ENCODE data around the gene SMAD1.

SMAD1 gene

DNA sequence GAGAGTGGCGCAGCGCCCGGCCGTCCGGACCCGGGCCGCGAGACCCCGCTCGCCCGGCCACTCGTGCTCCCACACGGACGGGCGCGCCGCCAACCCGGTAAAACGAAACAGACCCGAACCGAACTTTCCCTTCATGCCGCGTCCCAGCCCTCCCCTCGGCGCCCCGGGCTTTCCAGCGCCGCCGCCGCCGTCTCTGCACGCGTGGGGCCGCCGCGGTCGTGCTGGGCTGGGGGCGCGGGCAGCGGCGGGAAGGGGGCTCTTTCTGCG is 222 bp downstream of the SMAD1 start:
- TF ChIP-seq CTCF (IDR thresholded peaks at IDR 0.05), result no peak

DNA sequence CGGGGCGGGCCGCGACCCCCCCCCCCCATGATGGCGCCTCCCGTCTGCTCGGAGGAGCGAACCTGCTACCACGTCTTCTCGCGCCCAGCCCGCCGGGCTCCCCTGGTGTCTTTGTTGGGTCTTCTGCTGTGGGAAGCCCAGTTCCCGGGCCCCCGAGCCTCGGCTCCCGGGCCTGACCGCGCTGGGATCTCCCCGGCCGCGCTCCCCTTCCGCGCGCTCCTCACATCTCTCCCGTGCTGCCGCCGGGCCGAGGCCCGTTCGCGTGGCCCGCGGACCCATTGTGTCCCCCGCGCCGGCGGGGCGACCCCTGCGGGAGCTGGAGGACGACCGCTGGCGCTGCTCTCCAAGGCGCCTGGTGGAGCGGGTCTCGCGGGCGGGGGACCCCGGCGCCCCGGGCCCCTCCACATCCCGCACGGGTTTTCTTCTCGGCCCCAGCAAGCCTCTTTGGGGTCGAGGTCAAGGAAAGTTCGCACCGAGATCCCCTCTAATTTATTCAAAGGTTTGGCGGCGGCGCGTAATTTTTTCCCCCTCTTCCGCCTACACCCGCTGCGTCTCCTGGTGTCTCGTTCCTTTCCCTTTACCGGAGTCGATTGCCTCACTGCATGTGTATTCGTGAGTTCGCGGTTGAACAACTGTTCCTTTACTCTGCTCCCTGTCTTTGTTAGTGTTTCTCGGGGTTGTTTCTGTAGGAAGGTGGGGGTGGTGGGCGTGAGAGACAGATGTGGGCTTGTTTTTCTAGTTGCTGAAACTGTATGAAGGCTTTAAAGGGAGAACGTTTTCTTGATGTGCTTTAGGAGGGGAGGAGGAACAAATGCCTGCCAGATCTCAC is 770 bp downstream of the SMAD1 start:
- TF ChIP-seq CTCF (IDR thresholded peaks at IDR 0.05), result no peak

DNA sequence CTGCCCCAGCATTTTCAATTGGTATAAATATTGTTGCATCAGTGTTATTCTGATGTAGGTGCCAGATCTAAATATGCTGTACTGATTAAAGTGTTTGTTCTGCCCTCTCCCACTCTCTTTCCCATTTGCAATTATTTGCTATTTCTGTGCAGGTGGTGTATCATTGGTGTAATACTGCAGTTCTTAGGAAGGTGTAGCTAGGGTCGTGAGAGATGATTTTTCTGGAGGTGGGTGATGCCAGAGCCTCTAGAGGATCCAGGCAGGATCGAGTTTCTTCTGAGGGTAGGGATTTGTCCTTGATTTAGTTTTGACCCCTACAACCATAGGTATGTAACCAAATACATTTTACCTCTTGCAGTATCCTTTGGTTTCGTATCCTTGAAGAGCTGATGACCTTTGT is 1.9 kb downstream of the SMAD1 start:
- TF ChIP-seq CTCF (IDR thresholded peaks at IDR 0.05), result no peak

DNA sequence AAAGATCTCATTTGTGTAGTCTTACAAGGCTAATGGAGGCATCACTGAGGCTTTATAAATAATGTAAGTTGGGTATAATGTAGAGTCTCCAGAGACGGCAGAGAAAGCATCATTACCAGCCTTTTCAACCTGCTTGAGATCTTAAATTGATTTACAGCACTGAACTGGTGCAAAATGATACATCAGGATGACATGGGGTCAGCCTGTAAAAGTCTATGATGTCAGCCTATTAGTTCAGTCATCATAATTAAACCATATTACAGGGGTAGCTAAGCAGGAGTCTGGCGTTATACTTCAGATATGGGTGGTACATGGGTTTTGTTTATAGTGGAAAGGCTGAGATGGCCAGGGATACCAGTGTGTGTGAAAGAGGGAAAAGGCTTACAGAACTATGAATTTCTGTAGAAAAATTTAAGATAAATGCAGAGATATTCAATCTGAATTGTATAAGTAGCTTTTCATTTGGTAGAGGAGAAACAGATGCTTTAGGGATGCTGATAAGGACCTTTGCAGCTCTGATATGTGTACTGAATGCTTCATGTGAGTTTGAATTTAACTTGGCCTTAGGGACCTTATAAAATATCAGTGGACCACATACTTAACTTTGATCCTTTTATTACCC is 2.7 kb downstream of the SMAD1 start:
- no peak for TF ChIP-seq CTCF (IDR thresholded peaks at IDR 0.05)

GRCh38 chr4:145485120-145485519 is 3.5 kb downstream of the SMAD1 start:
- TF ChIP-seq CTCF (IDR thresholded peaks at IDR 0.05), result no peak

DNA sequence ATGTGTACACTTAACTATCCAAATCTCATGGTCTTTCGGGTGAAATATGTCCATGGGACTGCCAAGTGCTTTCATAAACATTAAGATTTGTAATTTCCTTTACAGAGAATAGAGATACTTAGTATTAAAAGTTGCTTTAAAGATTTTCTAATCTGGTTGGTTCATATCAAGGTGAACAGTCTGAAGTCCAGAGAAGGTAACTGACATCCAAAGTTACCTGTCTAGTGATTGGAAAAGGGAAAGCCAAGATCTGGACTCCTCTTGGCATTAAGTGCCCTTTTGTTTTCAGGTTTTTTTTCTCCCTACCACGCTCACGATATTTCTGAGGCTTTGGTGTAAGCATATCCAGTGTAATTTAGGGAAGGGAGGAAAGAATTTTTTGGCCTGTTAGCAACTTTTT is 5.0 kb downstream of the SMAD1 start:
- TF ChIP-seq CTCF (IDR thresholded peaks at IDR 0.05), result no peak

DNA sequence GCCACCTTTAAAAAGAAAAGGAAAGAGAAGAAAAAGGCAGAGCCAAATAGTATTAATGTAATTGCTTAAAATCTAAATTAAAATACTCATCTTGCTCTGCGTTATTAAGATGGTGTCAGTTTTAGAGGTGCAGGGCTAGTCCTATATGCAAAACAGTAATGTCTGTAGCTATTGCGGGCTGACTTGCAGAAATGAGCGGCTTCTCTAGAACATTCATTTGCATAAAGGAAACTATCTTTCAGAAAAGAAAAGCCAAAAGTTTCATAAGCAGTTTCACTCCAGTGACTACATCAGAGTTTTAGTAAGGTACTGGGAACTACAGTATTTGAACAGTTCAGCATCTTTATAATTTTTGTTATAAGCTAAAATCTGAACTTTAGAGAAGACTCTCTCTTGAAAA is 6.0 kb downstream of the SMAD1 start:
- no peak for TF ChIP-seq CTCF (IDR thresholded peaks at IDR 0.05)

All from LNCAP (cell line).